Activated B cell treated with CpG ODN at 0.5 μM for 24 hours (primary cell): Measurements from ENCODE around the gene SLFN5. TPM values are rescaled to one million over a fixed set of nuclear protein-coding genes. Genes with fewer than 3 reads are reported as not detected.
"Not testable (repeated sequence)": the region's sequence is repeated elsewhere in the genome, so short reads cannot be mapped to it uniquely, and the experiment has no call there.

Experiments used
- ATAC-seq: fragments of 200-7000 bp; cut with Tn5 transposase; one replicate; pipeline ENCODE4 v1.10.0; 2021; ENCODE audit warnings: low read depth, mild to moderate bottlenecking, moderate library complexity
- CTCF ChIA-PET: fragments of 350-600 bp; sonication (Branson Sonifier 250); formaldehyde crosslinking; loops from one replicate; lab custom pipeline; 2021; ENCODE audit warnings: antibody characterized with exemption; lab: Charles Lee
- POLR2A ChIA-PET: fragments of 350-600 bp; sonication (Branson Sonifier 250); formaldehyde crosslinking; loops from one replicate; lab custom pipeline; 2021; ENCODE audit warnings: antibody characterized with exemption; lab: Charles Lee
- DNase-seq: peaks from one replicate; pipeline ENCODE4 v3.0.0; 2022
- H3K27ac Mint-ChIP-seq: one replicate; pipeline ENCODE4 v1.8.0; 2020; ENCODE audit warnings: mixed read lengths
- H3K27me3 Mint-ChIP-seq: one replicate; pipeline ENCODE4 v1.8.0; 2021; ENCODE audit warnings: mixed read lengths
- H3K36me3 Mint-ChIP-seq: one replicate; pipeline ENCODE4 v1.8.0; 2021; ENCODE audit warnings: low read depth, mixed read lengths
- H3K4me1 Mint-ChIP-seq: one replicate; pipeline ENCODE4 v1.8.0; 2021; ENCODE audit warnings: mixed read lengths
- H3K4me3 Mint-ChIP-seq: one replicate; pipeline ENCODE4 v1.8.0; 2020; ENCODE audit warnings: mild to moderate bottlenecking, mixed read lengths
- H3K9me3 Mint-ChIP-seq: one replicate; pipeline ENCODE4 v1.8.0; 2020; ENCODE audit warnings: mixed read lengths
- CTCF ChIP-seq: fragments of 200-600 bp; IDR thresholded peaks from one replicate; pipeline ENCODE4 v1.8.0; 2022; ENCODE audit warnings: antibody characterized with exemption, mild to moderate bottlenecking
- intact Hi-C: fragments of 100-400 bp; cut with micrococcal nuclease; formaldehyde crosslinking; loops from one replicate; pipeline ENCODE4 v1.15.1; 2024
- total RNA-seq: library from RNA; stranded (reverse); gene quantifications from 2 replicates; pipeline ENCODE4 v1.2.3, GENCODE V29; 2022

Gene SLFN5
- total RNA-seq, 1 donor from 2014 or later: 15.2 TPM

- no peak overlapping the region for H3K27ac Mint-ChIP-seq
Measured at GRCh38 chr17:35222452-35222851, 20.4 kb upstream of the SLFN5 start.

GRCh38 chr17:35224436-35224835 lies 18.4 kb upstream of the SLFN5 start:
- CTCF ChIA-PET: no interaction called here
- no peaks in the 10 kb centered on the region for H3K9me3 Mint-ChIP-seq
- H3K4me1 Mint-ChIP-seq: no peaks in the 10 kb centered on the region
- H3K27ac Mint-ChIP-seq: no peak overlapping the region
- intact Hi-C loops: no loop called here
- no peak for DNase-seq
- no peak overlapping the region for H3K4me3 Mint-ChIP-seq
- no peak for ATAC-seq
- no peak for TF ChIP-seq CTCF
- peaks cover 25% of the 10 kb centered on the region for H3K27me3 Mint-ChIP-seq
- H3K36me3 Mint-ChIP-seq: no peaks in the 10 kb centered on the region
- POLR2A ChIA-PET: no interaction called here

More at GRCh38 chr17:35222452-35222851, 20.4 kb upstream of the SLFN5 start:
- TF ChIP-seq CTCF: no peak
- no peaks in the 10 kb centered on the region for H3K9me3 Mint-ChIP-seq
- no peak for ATAC-seq
- CTCF ChIA-PET: no interaction called here
- no peaks in the 10 kb centered on the region for H3K4me1 Mint-ChIP-seq
- peaks cover 17% of the 10 kb centered on the region for H3K27me3 Mint-ChIP-seq
- intact Hi-C loops: no loop called here
- H3K36me3 Mint-ChIP-seq: no peaks in the 10 kb centered on the region
- POLR2A ChIA-PET: no interaction called here
- no peak for DNase-seq
- no peak overlapping the region for H3K4me3 Mint-ChIP-seq

GRCh38 chr17:35227546-35227945 lies 15.3 kb upstream of the SLFN5 start:
- H3K27ac Mint-ChIP-seq: no peak overlapping the region

GRCh38 chr17:35229638-35230037 lies 13.2 kb upstream of the SLFN5 start:
- CTCF ChIA-PET: no interaction called here
- H3K4me1 Mint-ChIP-seq: no peaks in the 10 kb centered on the region
- TF ChIP-seq CTCF: no peak
- ATAC-seq (no peak), DNase-seq (no peak)
- POLR2A ChIA-PET: no interaction called here
- H3K36me3 Mint-ChIP-seq: no peaks in the 10 kb centered on the region
- H3K4me3 Mint-ChIP-seq: no peak overlapping the region
- H3K27ac Mint-ChIP-seq: no peak overlapping the region
- peaks cover 27% of the 10 kb centered on the region for H3K27me3 Mint-ChIP-seq
- intact Hi-C loops: no loop called here
- H3K9me3 Mint-ChIP-seq: no peaks in the 10 kb centered on the region

More at GRCh38 chr17:35227546-35227945, 15.3 kb upstream of the SLFN5 start:
- ChIA-PET POLR2A (no interaction called here), CTCF (no interaction called here)
- Mint-ChIP-seq H3K27me3 (peaks cover 33% of the 10 kb centered on the region), H3K4me1 (no peaks in the 10 kb centered on the region), H3K36me3 (no peaks in the 10 kb centered on the region), H3K4me3 (no peak overlapping the region), H3K9me3 (no peaks in the 10 kb centered on the region)
- DNase-seq (no peak), ATAC-seq (no peak)
- intact Hi-C loops: no loop called here
- TF ChIP-seq CTCF: no peak

GRCh38 chr17:35234315-35234714 lies 8.6 kb upstream of the SLFN5 start:
- intact Hi-C loops, H3K4me1 Mint-ChIP-seq, H3K4me3 Mint-ChIP-seq, H3K36me3 Mint-ChIP-seq, H3K27ac Mint-ChIP-seq, ATAC-seq, CTCF ChIA-PET, H3K9me3 Mint-ChIP-seq, POLR2A ChIA-PET, DNase-seq: not testable (repeated sequence)
- H3K27me3 Mint-ChIP-seq: peaks cover 34% of the 10 kb centered on the region

GRCh38 chr17:35235289-35235688 lies 7.6 kb upstream of the SLFN5 start:
- Mint-ChIP-seq H3K4me3 (no peak overlapping the region), H3K27me3 (peaks cover 31% of the 10 kb centered on the region), H3K36me3 (no peaks in the 10 kb centered on the region), H3K4me1 (peaks cover 7% of the 10 kb centered on the region), H3K27ac (no peak overlapping the region), H3K9me3 (no peaks in the 10 kb centered on the region)
- ChIA-PET CTCF (no interaction called here), POLR2A (no interaction called here)
- ATAC-seq (no peak), DNase-seq (no peak)
- intact Hi-C loops: no loop called here
- TF ChIP-seq CTCF: no peak
